NCI-H446 treated with DMSO at 0.1 percent for 48 hours (cell line): ENCODE measurements around the gene SPACA1.

Experiments
- DNase-seq: peaks from one replicate; lab custom pipeline; 2025; lab: John Stamatoyannopoulos, UW

Gene SPACA1

GRCh38 chr6:88105741-88106340 is 58.2 kb downstream of the SPACA1 start:
- DNase-seq: peak; percentile 22

GRCh38 chr6:88107241-88107640 is 59.6 kb downstream of the SPACA1 start:
- no peak for DNase-seq

DNA sequence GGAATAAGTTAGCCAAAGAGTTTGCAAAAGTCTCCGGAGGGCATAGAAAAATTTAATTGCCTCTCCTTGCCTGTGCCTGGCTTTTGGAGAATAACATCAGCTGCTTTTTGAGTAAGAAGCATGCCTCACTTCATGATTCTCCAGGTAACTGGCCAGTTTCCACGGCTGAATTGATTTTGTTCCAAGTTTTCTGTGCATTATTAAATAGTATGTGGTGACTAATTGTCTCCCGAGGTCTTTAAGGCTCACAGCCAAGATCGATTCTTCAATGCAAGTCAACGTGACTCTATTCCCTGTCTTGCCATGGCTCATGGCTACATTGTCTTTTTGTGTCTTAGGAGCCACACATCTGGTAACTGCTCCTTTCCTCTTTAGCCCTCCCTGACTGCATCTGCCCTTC is 64.3 kb downstream of the SPACA1 start:
- DNase-seq: peak; percentile 71

- DNase-seq: no peak
These were observed 67.2 kb downstream of the SPACA1 start for GRCh38 chr6:88114838-88115237.

DNA sequence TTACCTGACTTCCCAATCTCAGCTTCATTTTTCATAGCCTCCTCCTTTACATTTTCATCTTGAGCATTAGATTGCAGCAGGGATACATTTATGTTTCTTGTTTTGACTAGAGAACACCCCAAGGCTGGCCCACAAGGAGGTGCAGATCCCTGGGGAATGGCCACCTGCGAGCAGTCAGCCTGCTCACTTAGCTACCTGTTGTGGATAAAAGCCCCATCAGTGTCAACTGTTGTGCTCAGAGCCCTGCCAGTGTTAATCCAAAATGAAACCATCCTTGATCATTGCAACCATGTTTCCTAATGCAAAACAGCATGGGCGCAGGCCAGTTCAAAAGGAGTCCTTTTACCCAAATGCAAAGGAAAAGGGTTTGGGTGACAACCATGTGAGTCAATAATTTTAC is 67.7 kb downstream of the SPACA1 start:
- no peak for DNase-seq

- DNase-seq: no peak
These were observed 68.6 kb downstream of the SPACA1 start for GRCh38 chr6:88116276-88116675.
